ENCODE measurements around the gene USP24. TPM values are rescaled to one million over a fixed set of nuclear protein-coding genes. Genes with fewer than 3 reads are reported as not detected.
"Not testable (repeated sequence)": the region's sequence is repeated elsewhere in the genome, so short reads cannot be mapped to it uniquely, and the experiment has no call there.

USP24 gene
- polyA plus RNA-seq, 6 donors from 2014 or later, result 4.6 to 15.2 (median 8.5) TPM

GRCh38 chr1:55109005-55109404, 106.2 kb downstream of the USP24 start:
- not testable (repeated sequence) for H3K27me3 Mint-ChIP-seq; ATAC-seq (ENCODE audit: low read depth in 2 of 2); DNase-seq; H3K9me3 Mint-ChIP-seq
- Mint-ChIP-seq H3K27ac (peak overlapping the region in 1 of 6 donors; percentile 57), H3K36me3 (peaks cover 35 to 54% of the 10 kb centered on the region in 2 donors), H3K4me1 (peaks cover 0 to 17% (median 0%) of the 10 kb centered on the region in 3 donors), H3K4me3 (peak overlapping the region in 1 of 8 donors; percentile 32)

GRCh38 chr1:55107101-55107500, 108.1 kb downstream of the USP24 start:
- no peaks in the 10 kb centered on the region for H3K27me3 Mint-ChIP-seq
- H3K9me3 Mint-ChIP-seq, result peaks cover 0 to under 1% (median 0%) of the 10 kb centered on the region in 7 donors
- H3K4me1 Mint-ChIP-seq, result peaks cover 0 to 1% (median 0%) of the 10 kb centered on the region in 3 donors
- ATAC-seq (ENCODE audit: low read depth in 2 of 2) (no peak), DNase-seq (no peak)
- H3K27ac Mint-ChIP-seq, result peak overlapping the region in 2 of 6 donors; percentile 24 to 63
- H3K36me3 Mint-ChIP-seq, result peaks cover 24 to 35% of the 10 kb centered on the region in 2 donors
- no peak overlapping the region for H3K4me3 Mint-ChIP-seq

GRCh38 chr1:55103891-55104290, 111.3 kb downstream of the USP24 start:
- Mint-ChIP-seq H3K27me3 (no peaks in the 10 kb centered on the region), H3K36me3 (peaks cover 10 to 20% of the 10 kb centered on the region in 2 donors), H3K27ac (peak overlapping the region in 2 of 6 donors; percentile 51 to 66), H3K4me3 (no peak overlapping the region), H3K9me3 (no peaks in the 10 kb centered on the region), H3K4me1 (no peaks in the 10 kb centered on the region)
- ATAC-seq (ENCODE audit: low read depth in 2 of 2) (no peak), DNase-seq (no peak)

- DNase-seq (no peak), ATAC-seq (ENCODE audit: low read depth in 2 of 2) (no peak)
- Mint-ChIP-seq H3K4me1 (no peaks in the 10 kb centered on the region), H3K4me3 (no peak overlapping the region), H3K36me3 (peaks cover 47 to 62% of the 10 kb centered on the region in 2 donors), H3K27me3 (no peaks in the 10 kb centered on the region), H3K27ac (peak overlapping the region in 1 of 6 donors; percentile 60), H3K9me3 (no peaks in the 10 kb centered on the region)
Measured at GRCh38 chr1:55095095-55095494, 120.1 kb downstream of the USP24 start.

- H3K27ac Mint-ChIP-seq, result no peak overlapping the region
- DNase-seq, result no peak
- H3K36me3 Mint-ChIP-seq, result peaks cover 46 to 72% of the 10 kb centered on the region in 2 donors
- peaks cover 2 to 5% (median 5%) of the 10 kb centered on the region in 3 donors for H3K4me1 Mint-ChIP-seq
- ATAC-seq (ENCODE audit: low read depth in 2 of 2), result no peak
- H3K4me3 Mint-ChIP-seq, result no peak overlapping the region
- H3K9me3 Mint-ChIP-seq, result no peaks in the 10 kb centered on the region
- H3K27me3 Mint-ChIP-seq, result no peaks in the 10 kb centered on the region
Measured at GRCh38 chr1:55092475-55092874, 122.7 kb downstream of the USP24 start.

- H3K4me3 Mint-ChIP-seq, result no peak overlapping the region
- no peaks in the 10 kb centered on the region for H3K27me3 Mint-ChIP-seq
- H3K36me3 Mint-ChIP-seq, result peaks cover 40 to 54% of the 10 kb centered on the region in 2 donors
- ATAC-seq (ENCODE audit: low read depth in 2 of 2), result no peak
- peak overlapping the region in 2 of 6 donors; percentile 26 to 75 for H3K27ac Mint-ChIP-seq
- peaks cover 2 to 5% (median 5%) of the 10 kb centered on the region in 3 donors for H3K4me1 Mint-ChIP-seq
- no peak for DNase-seq
- no peaks in the 10 kb centered on the region for H3K9me3 Mint-ChIP-seq
Measured at GRCh38 chr1:55089683-55090082, 125.5 kb downstream of the USP24 start.

- peaks cover 35 to 49% of the 10 kb centered on the region in 2 donors for H3K36me3 Mint-ChIP-seq
- no peaks in the 10 kb centered on the region for H3K27me3 Mint-ChIP-seq
- peak overlapping the region in 5 of 6 donors; percentile 7 to 65 (median 17) for H3K27ac Mint-ChIP-seq
- ATAC-seq (ENCODE audit: low read depth in 2 of 2) (no peak), DNase-seq (no peak)
- no peak overlapping the region for H3K4me3 Mint-ChIP-seq
- peaks cover 2 to 5% (median 5%) of the 10 kb centered on the region in 3 donors for H3K4me1 Mint-ChIP-seq
- H3K9me3 Mint-ChIP-seq, result no peaks in the 10 kb centered on the region
Measured at GRCh38 chr1:55088413-55088812, 126.8 kb downstream of the USP24 start.

GRCh38 chr1:55087439-55087838, 127.7 kb downstream of the USP24 start:
- peak overlapping the region in 2 of 6 donors; percentile 7 to 73 for H3K27ac Mint-ChIP-seq
- H3K27me3 Mint-ChIP-seq, result no peaks in the 10 kb centered on the region

GRCh38 chr1:55084257-55084656, 130.9 kb downstream of the USP24 start:
- peak overlapping the region in 2 of 6 donors; percentile 21 to 70 for H3K27ac Mint-ChIP-seq
- no peaks in the 10 kb centered on the region for H3K27me3 Mint-ChIP-seq
- DNase-seq (no peak), ATAC-seq (ENCODE audit: low read depth in 2 of 2) (no peak)
- H3K4me3 Mint-ChIP-seq, result no peak overlapping the region
- H3K9me3 Mint-ChIP-seq, result no peaks in the 10 kb centered on the region
- peaks cover 2 to 5% (median 5%) of the 10 kb centered on the region in 3 donors for H3K4me1 Mint-ChIP-seq
- H3K36me3 Mint-ChIP-seq, result peaks cover 25 to 36% of the 10 kb centered on the region in 2 donors

More at GRCh38 chr1:55087439-55087838, 127.7 kb downstream of the USP24 start:
- Mint-ChIP-seq H3K36me3 (peaks cover 32 to 50% of the 10 kb centered on the region in 2 donors), H3K4me1 (peaks cover 2 to 5% (median 5%) of the 10 kb centered on the region in 3 donors), H3K4me3 (no peak overlapping the region), H3K9me3 (no peaks in the 10 kb centered on the region)
- no peak for DNase-seq
- no peak for ATAC-seq (ENCODE audit: low read depth in 2 of 2)

- DNase-seq (no peak), ATAC-seq (ENCODE audit: low read depth in 2 of 2) (no peak)
- peaks cover 23 to 40% of the 10 kb centered on the region in 2 donors for H3K36me3 Mint-ChIP-seq
- peak overlapping the region in 2 of 6 donors; percentile 69 to 79 for H3K27ac Mint-ChIP-seq
- no peaks in the 10 kb centered on the region for H3K27me3 Mint-ChIP-seq
- no peaks in the 10 kb centered on the region for H3K9me3 Mint-ChIP-seq
- no peaks in the 10 kb centered on the region for H3K4me1 Mint-ChIP-seq
- no peak overlapping the region for H3K4me3 Mint-ChIP-seq
Measured at GRCh38 chr1:55081905-55082296, 133.3 kb downstream of the USP24 start.

GRCh38 chr1:55081188-55081904, 133.8 kb downstream of the USP24 start:
- no peak for DNase-seq
- H3K27me3 Mint-ChIP-seq, result no peaks in the 10 kb centered on the region
- no peaks in the 10 kb centered on the region for H3K4me1 Mint-ChIP-seq

GRCh38 chr1:55079651-55080050, 135.5 kb downstream of the USP24 start:
- no peak for DNase-seq
- H3K36me3 Mint-ChIP-seq, result peaks cover 21 to 47% of the 10 kb centered on the region in 2 donors
- H3K27me3 Mint-ChIP-seq, result no peaks in the 10 kb centered on the region
- H3K27ac Mint-ChIP-seq, result peak overlapping the region in 1 of 6 donors; percentile 42
- H3K4me1 Mint-ChIP-seq, result no peaks in the 10 kb centered on the region
- ATAC-seq (ENCODE audit: low read depth in 2 of 2), result no peak
- no peaks in the 10 kb centered on the region for H3K9me3 Mint-ChIP-seq
- H3K4me3 Mint-ChIP-seq, result no peak overlapping the region

More at GRCh38 chr1:55081188-55081904, 133.8 kb downstream of the USP24 start:
- Mint-ChIP-seq H3K4me3 (no peak overlapping the region), H3K36me3 (peaks cover 26 to 40% of the 10 kb centered on the region in 2 donors), H3K9me3 (no peaks in the 10 kb centered on the region), H3K27ac (peak overlapping the region in 2 of 6 donors; percentile 69 to 79)
- ATAC-seq (ENCODE audit: low read depth in 2 of 2), result no peak

- ATAC-seq (ENCODE audit: low read depth in 2 of 2) (no peak), DNase-seq (no peak)
- peaks cover 25 to 42% of the 10 kb centered on the region in 2 donors for H3K36me3 Mint-ChIP-seq
- no peaks in the 10 kb centered on the region for H3K9me3 Mint-ChIP-seq
- H3K27me3 Mint-ChIP-seq, result no peaks in the 10 kb centered on the region
- H3K27ac Mint-ChIP-seq, result no peak overlapping the region
- H3K4me1 Mint-ChIP-seq, result no peaks in the 10 kb centered on the region
- H3K4me3 Mint-ChIP-seq, result no peak overlapping the region
Measured at GRCh38 chr1:55078470-55078869, 136.7 kb downstream of the USP24 start.

- no peaks in the 10 kb centered on the region for H3K4me1 Mint-ChIP-seq
- DNase-seq (no peak), ATAC-seq (ENCODE audit: low read depth in 2 of 2) (no peak)
- H3K9me3 Mint-ChIP-seq, result no peaks in the 10 kb centered on the region
- peaks cover 41 to 46% of the 10 kb centered on the region in 2 donors for H3K36me3 Mint-ChIP-seq
- peak overlapping the region in 3 of 6 donors; percentile 0 to 44 (median 28) for H3K27ac Mint-ChIP-seq
- no peak overlapping the region for H3K4me3 Mint-ChIP-seq
- no peaks in the 10 kb centered on the region for H3K27me3 Mint-ChIP-seq
Measured at GRCh38 chr1:55076356-55076755, 138.8 kb downstream of the USP24 start.
